KMS-11 (cell line): ENCODE measurements around the gene KRTAP2-3.
"Not testable (repeated sequence)": the region's sequence is repeated elsewhere in the genome, so short reads cannot be mapped to it uniquely, and the experiment has no call there.

Experiments
- H2AFZ ChIP-seq: fragments of 200-600 bp; sonication (generic); 2 replicates; pipeline ENCODE4 v1.6.1; 2016; ENCODE audit warnings: antibody characterized with exemption, mixed run types, low read depth
- H3K27ac ChIP-seq: fragments of 200-600 bp; sonication (generic); 2 replicates; pipeline ENCODE4 v1.6.1; 2016; ENCODE audit warnings: mild to moderate bottlenecking, mixed run types
- H3K27me3 ChIP-seq: fragments of 200-600 bp; sonication (generic); 2 replicates; pipeline ENCODE4 v1.6.1; 2017; ENCODE audit warnings: mild to moderate bottlenecking, low read depth, mixed run types, moderate library complexity; ENCODE audit not compliant: insufficient read depth
- H3K36me3 ChIP-seq: fragments of 200-600 bp; sonication (generic); 2 replicates; pipeline ENCODE4 v1.6.1; 2017; ENCODE audit warnings: mild to moderate bottlenecking, mixed run types; ENCODE audit not compliant: insufficient read depth
- H3K4me1 ChIP-seq: fragments of 200-600 bp; sonication (generic); 2 replicates; pipeline ENCODE4 v1.6.1; 2016; ENCODE audit warnings: mild to moderate bottlenecking, low read depth, mixed run types; ENCODE audit not compliant: poor library complexity, severe bottlenecking
- H3K4me2 ChIP-seq: fragments of 200-600 bp; sonication (generic); 2 replicates; pipeline ENCODE4 v1.7.0; 2016; ENCODE audit warnings: mild to moderate bottlenecking, mixed run types
- H3K4me3 ChIP-seq: fragments of 200-600 bp; sonication (generic); IDR thresholded peaks from 2 replicates; pipeline ENCODE4 v1.6.1; 2017; ENCODE audit warnings: low read depth, low read length, mixed read lengths; ENCODE audit not compliant: insufficient read depth
- H3K79me2 ChIP-seq: fragments of 200-600 bp; sonication (generic); 2 replicates; pipeline ENCODE4 v1.6.1; 2016; ENCODE audit warnings: low read depth, mixed run types; ENCODE audit not compliant: insufficient read depth
- H3K9ac ChIP-seq: fragments of 200-600 bp; sonication (generic); 2 replicates; pipeline ENCODE4 v1.6.1; 2016; ENCODE audit warnings: mild to moderate bottlenecking, mixed run types
- H4K20me1 ChIP-seq: fragments of 200-600 bp; sonication (generic); 2 replicates; pipeline ENCODE4 v1.6.1; 2016; ENCODE audit warnings: mild to moderate bottlenecking, mixed run types; ENCODE audit not compliant: insufficient read depth
- CTCF ChIP-seq: fragments of 200-600 bp; sonication (generic); conservative IDR thresholded peaks from 2 replicates; pipeline ENCODE4 v1.6.1; 2017; ENCODE audit warnings: low read depth, mild to moderate bottlenecking, antibody characterized with exemption, low read length, moderate library complexity, mixed read lengths

KRTAP2-3 gene

GRCh38 chr17:41103896-41104295 lies 44.0 kb upstream of the KRTAP2-3 start:
- Histone ChIP-seq H3K36me3 (no peaks in the 10 kb centered on the region), H3K79me2 (no peaks in the 10 kb centered on the region), H4K20me1 (no peaks in the 10 kb centered on the region), H3K27ac (no peak overlapping the region), H3K4me1 (peaks cover 11% of the 10 kb centered on the region), H2AFZ (no peak overlapping the region), H3K4me3 (no peak overlapping the region), H3K27me3 (no peaks in the 10 kb centered on the region), H3K9ac (no peak overlapping the region), H3K4me2 (no peak overlapping the region)
- TF ChIP-seq CTCF: no peak

- Histone ChIP-seq H3K79me2 (no peaks in the 10 kb centered on the region), H3K4me3 (no peak within 1 kb of the TSS), H3K4me2 (no peak within 1 kb of the TSS), H2AFZ (no peak within 1 kb of the TSS), H3K9ac (no peak within 1 kb of the TSS), H4K20me1 (no peaks in the 10 kb centered on the region), H3K36me3 (no peaks in the 10 kb centered on the region), H3K4me1 (no peaks in the 10 kb centered on the region), H3K27me3 (no peaks in the 10 kb centered on the region), H3K27ac (no peak within 1 kb of the TSS)
- TF ChIP-seq CTCF: no peak
Observed at GRCh38 chr17:41101586-41102259, 41.8 kb upstream of the KRTAP2-3 start, which contains the start of gene KRTAP4-16. Gene KRTAP4-16 (minus strand): TSS chr17:41102209. CDS start chr17:41102209, 0 bp downstream.

- not testable (repeated sequence) for H3K4me3 ChIP-seq, H2AFZ ChIP-seq, H3K36me3 ChIP-seq, H3K27me3 ChIP-seq, H3K9ac ChIP-seq, H4K20me1 ChIP-seq, H3K27ac ChIP-seq, H3K4me1 ChIP-seq, H3K4me2 ChIP-seq, H3K79me2 ChIP-seq
Observed at GRCh38 chr17:41099682-41100480, 40.0 kb upstream of the KRTAP2-3 start.

GRCh38 chr17:41098481-41098880 lies 38.6 kb upstream of the KRTAP2-3 start:
- no peak overlapping the region for H3K4me2 ChIP-seq

More at GRCh38 chr17:41098481-41098880, 38.6 kb upstream of the KRTAP2-3 start:
- Histone ChIP-seq H2AFZ (no peak overlapping the region), H3K27ac (no peak overlapping the region), H3K79me2 (no peaks in the 10 kb centered on the region), H3K27me3 (no peaks in the 10 kb centered on the region), H4K20me1 (no peaks in the 10 kb centered on the region), H3K36me3 (no peaks in the 10 kb centered on the region), H3K9ac (no peak overlapping the region), H3K4me3 (no peak overlapping the region), H3K4me1 (no peaks in the 10 kb centered on the region)
- no peak for TF ChIP-seq CTCF
